GM21786 (cell line): Measurements from ENCODE around the gene TUBB3.

Experiments used
- ATAC-seq: cut with Tn5 transposase; IDR thresholded peaks from one replicate; pipeline ENCODE4 v1.9.1; 2021; ENCODE audit not compliant: unreplicated experiment

TUBB3 gene

GRCh38 chr16:89936508-89936907 is 13.4 kb downstream of the TUBB3 start:
- no peak for ATAC-seq

DNA sequence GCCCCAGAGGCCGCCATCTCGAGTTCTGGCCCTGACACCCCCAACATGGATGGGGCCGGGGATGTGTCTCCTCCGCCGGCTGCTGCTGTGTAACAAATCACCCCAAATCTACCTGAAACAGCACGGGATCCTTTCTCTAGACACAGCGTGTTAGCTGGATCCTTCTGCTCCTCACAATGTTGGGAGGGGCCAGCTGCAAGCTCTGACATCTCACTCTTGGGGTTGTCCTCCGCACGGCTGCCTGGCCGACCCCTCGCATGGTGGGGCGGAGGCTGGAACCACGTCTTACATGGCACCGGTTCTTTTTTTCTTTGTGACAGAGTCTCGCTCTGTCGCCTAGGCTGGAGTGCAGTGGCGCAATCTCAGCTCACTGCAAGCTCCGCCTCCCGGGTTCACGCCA is 13.8 kb downstream of the TUBB3 start:
- ATAC-seq = no peak

- ATAC-seq = no peak
Measured at GRCh38 chr16:89938175-89938885, 15.2 kb downstream of the TUBB3 start.

GRCh38 chr16:89944773-89945172 is 21.6 kb downstream of the TUBB3 start:
- ATAC-seq = no peak

DNA sequence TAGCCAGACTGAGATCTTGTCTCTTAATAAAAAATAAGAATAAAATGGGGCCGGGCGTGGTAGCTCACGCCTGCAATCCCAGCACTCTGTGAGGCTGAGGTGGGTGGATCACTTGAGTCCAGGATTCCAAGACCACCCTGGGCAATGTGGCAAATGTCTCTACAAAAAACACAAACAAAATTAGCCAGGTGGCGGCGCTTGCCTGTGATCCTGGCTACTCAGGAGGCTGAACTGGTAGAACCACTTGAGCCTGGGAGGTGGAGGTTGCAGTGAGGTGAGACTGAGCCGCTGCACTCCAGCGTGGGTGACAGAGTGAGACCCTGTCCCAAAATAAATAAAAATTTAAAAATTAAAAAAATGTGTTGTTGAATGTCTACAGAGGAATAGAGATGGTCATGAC is 22.5 kb downstream of the TUBB3 start:
- ATAC-seq = no peak

DNA sequence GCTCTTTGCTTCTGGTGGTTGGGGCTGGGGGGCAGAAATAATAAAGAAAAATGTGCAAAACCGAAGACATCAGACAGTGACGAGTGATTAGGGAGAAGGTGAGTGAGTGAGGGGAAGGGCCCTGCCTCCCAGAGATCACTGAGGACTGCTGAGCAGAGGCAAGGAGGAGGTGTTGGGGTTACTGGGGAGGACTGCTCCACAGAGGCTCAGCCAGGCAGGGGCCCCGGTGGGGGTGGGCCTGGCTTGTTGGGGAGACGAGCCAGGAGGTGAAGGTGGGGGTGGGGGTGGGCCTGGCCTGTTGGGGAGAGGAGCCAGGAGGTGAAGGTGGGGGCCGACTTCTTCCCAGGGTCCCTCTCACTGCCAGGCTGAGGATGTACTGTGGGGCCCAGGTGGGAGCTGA is 23.4 kb downstream of the TUBB3 start:
- no peak for ATAC-seq

GRCh38 chr16:89949121-89949742 is 26.1 kb downstream of the TUBB3 start:
- ATAC-seq = no peak

- ATAC-seq = no peak
Measured at GRCh38 chr16:89949756-89950155, 26.6 kb downstream of the TUBB3 start.

GRCh38 chr16:89951509-89951908 is 28.4 kb downstream of the TUBB3 start:
- no peak for ATAC-seq

DNA sequence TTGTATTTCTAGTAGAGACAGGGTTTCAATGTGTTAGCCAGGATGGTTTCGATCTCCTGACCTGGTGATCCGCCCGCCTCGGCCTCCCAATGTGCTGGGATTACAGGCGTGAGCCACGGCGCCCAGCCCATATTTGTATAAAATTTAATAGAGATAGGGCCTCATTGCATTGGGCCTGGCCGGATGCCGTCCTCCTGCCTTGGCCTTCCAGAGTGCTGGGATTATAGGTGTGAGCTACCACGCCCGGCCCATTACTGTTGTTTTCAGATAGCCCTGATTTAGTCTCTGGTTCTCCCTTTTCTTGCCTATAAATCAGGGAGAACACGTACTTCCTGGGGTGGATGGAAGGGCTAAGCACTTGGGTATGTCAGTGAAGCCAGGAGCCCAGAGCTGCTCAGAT is 28.9 kb downstream of the TUBB3 start:
- ATAC-seq = no peak

DNA sequence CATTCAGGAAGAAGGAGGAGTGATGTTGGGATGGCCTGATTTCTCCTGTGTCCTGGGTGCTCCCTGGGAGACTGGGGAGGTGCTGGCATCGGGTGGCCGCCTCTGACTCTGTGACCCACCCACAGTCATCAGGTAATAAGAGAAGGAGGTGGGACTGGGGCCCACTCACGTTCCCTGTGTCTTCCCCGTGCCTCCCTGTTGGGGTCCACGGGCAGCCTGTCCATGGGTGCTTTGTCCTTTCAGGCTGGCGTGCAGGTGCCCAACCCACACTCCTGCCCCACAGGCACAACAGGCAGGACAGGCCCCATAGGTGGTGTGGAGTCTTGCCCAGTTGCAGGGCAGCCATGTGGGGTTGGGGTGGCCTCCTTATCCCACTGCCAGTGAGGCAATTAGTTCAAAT is 29.4 kb downstream of the TUBB3 start:
- no peak for ATAC-seq

- peak; percentile 72 for ATAC-seq
Measured at GRCh38 chr16:89953671-89954406, 30.7 kb downstream of the TUBB3 start.

DNA sequence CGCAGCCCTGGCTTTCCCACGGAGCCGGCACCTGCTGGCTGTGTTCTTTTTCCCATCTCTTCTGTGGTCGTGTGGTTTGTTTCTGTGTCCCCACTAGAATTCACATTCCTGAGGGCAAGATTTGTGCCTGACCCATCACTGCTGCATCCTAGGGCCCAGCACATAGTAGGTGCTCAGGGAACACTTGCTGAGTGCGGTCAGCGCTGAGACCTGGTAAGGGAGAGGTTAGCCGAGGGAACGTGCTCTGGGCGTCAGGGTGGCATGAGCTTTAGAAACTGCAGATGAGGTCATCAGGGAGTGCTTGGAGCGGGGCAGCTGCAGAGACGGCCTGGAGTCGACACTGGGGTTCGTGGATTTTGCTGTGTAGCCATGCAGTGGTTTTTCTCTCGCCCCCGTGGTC is 31.3 kb downstream of the TUBB3 start:
- ATAC-seq = no peak

- ATAC-seq = no peak
Measured at GRCh38 chr16:89955001-89955685, 32.0 kb downstream of the TUBB3 start.

GRCh38 chr16:89956505-89957215 is 33.5 kb downstream of the TUBB3 start:
- no peak for ATAC-seq

DNA sequence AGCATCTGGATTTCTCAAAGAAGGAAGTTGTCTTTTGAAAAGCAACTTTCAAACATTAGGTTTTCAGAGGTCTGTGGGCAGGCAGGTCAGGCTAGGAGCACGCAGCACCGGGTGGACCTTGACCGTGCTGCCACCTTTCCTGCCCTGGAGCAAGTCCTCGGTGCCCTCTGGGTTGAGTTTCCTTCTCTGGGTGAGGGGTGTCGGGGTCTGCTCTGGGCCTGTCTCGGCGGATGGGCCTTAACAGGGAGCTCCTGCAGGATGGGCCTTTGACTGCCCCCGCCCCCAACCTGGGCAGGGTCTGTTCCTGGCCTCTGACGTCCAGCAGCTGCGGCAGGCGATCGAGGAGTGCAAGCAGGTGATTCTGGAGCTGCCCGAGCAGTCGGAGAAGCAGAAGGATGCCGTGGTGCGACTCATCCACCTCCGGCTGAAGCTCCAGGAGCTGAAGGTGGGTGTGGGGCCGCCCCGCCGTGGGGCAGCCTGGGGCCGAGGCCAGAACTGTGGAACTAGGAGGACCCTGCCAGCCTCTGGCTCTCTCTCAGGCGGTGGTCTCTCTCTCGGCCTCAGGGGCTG is 34.2 kb downstream of the TUBB3 start:
- no peak for ATAC-seq

DNA sequence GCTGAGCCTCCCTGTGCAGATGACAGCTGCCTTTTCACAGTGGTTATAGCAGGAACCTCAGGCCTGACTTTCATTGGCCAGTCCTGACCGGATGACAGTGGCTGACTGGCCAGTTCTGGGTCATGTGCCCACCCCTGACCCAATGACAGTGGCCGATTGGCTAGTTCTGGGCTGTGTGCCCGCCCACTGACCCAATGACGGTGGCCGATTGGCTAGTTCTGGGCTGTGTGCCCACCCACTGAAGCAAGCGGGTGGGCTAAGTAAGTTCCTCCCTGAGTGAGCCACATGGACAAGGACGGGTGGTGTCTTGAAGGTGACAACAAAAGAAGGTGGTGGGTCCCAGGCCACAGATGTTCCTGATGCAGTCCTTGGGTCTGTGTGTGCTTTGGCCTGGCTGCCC is 34.9 kb downstream of the TUBB3 start:
- ATAC-seq = no peak

DNA sequence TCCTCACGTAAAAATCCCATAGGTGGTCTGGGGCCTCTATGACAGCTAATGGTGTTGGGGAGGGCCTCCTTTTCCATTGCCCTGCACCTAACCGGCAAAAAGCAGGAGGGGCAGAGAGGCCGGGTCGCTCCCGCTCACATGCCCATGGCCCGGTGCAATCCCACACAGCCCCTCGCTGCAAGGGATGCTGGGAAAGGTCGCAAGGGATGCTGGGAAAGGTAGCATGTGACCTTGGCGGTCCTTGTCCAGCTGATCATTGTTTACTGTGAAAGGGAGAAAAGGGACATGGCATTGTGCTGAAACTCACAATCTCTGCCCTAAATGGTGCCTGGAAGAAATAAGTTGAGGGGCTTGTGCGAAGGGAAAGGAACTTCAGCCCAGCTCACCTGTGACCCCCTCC is 35.5 kb downstream of the TUBB3 start:
- ATAC-seq = no peak

- no peak for ATAC-seq
Measured at GRCh38 chr16:89960966-89961365, 37.8 kb downstream of the TUBB3 start.

GRCh38 chr16:89961920-89962319 is 38.8 kb downstream of the TUBB3 start:
- no peak for ATAC-seq
